Umbilical cord (tissue), 2 donors: ENCODE results near the gene LEMD1. TPM values are rescaled to one million over a fixed set of nuclear protein-coding genes. Genes with fewer than 3 reads are reported as not detected.
A peak's percentile ranks its signal among the peaks of the same experiment; 100 is the strongest.

Source experiments
- DNase-seq: peaks from one replicate; pipeline ENCODE4 v3.0.0-alpha.2; 2015; ENCODE audit warnings: low spot score
- total RNA-seq: library from RNA; depleted of rRNA; stranded (reverse); fragments of >200 nt; gene quantifications from one replicate; pipeline ENCODE4 v1.2.3, GENCODE V29; 2014; ENCODE audit warnings: low replicate concordance; ENCODE audit not compliant: insufficient read depth

The LEMD1 gene
- total RNA-seq, 1 donor from 2014 or later, result not detected

- DNase-seq, result peak; percentile 73
Measured at GRCh38 chr1:205356440-205357139, 65.3 kb downstream of the LEMD1 start, which contains the start of gene KLHDC8A. TSS of gene KLHDC8A (minus strand) at chr1:205356922. CDS start at chr1:205343604, 13,318 bp downstream.

- no peak for DNase-seq
Measured at GRCh38 chr1:205355075-205355453, 66.8 kb downstream of the LEMD1 start.

- peak; percentile 72 for DNase-seq
Measured at GRCh38 chr1:205354259-205355074, 67.4 kb downstream of the LEMD1 start.

GRCh38 chr1:205353612-205354011 is 68.2 kb downstream of the LEMD1 start:
- no peak for DNase-seq

- DNase-seq, result no peak
Measured at GRCh38 chr1:205353191-205353590, 68.7 kb downstream of the LEMD1 start.

GRCh38 chr1:205351984-205352713 is 69.7 kb downstream of the LEMD1 start:
- no peak for DNase-seq

GRCh38 chr1:205350691-205351141 is 71.1 kb downstream of the LEMD1 start:
- no peak for DNase-seq

GRCh38 chr1:205350124-205350523 is 71.7 kb downstream of the LEMD1 start:
- no peak for DNase-seq

- no peak for DNase-seq
Measured at GRCh38 chr1:205348554-205349487, 73.0 kb downstream of the LEMD1 start.

- no peak for DNase-seq
Measured at GRCh38 chr1:205346956-205347574, 74.8 kb downstream of the LEMD1 start.

- DNase-seq, result no peak
Measured at GRCh38 chr1:205345761-205346160, 76.1 kb downstream of the LEMD1 start.

- DNase-seq, result no peak
Measured at GRCh38 chr1:205344066-205344928, 77.6 kb downstream of the LEMD1 start.

- no peak for DNase-seq
Measured at GRCh38 chr1:205343431-205344065, 78.3 kb downstream of the LEMD1 start.

GRCh38 chr1:205342986-205343385 is 78.9 kb downstream of the LEMD1 start:
- no peak for DNase-seq

- DNase-seq, result no peak
Measured at GRCh38 chr1:205340676-205341075, 81.2 kb downstream of the LEMD1 start.

GRCh38 chr1:205339717-205340116 is 82.1 kb downstream of the LEMD1 start:
- no peak for DNase-seq

GRCh38 chr1:205339197-205339702 is 82.6 kb downstream of the LEMD1 start:
- DNase-seq, result no peak

GRCh38 chr1:205338011-205338410 is 83.8 kb downstream of the LEMD1 start:
- DNase-seq, result no peak

GRCh38 chr1:205337481-205337880 is 84.4 kb downstream of the LEMD1 start:
- no peak for DNase-seq
